Measurements from ENCODE around the gene MECP2.

MECP2 gene

GRCh38 chrX:154058214-154058997, 39.1 kb downstream of the MECP2 start:
- no peak for ATAC-seq (ENCODE audit: low read depth)
- H3K4me1 ChIP-seq (ENCODE audit: insufficient read depth, poor library complexity, severe bottlenecking), result no peaks in the 10 kb centered on the region
- H3K27ac ChIP-seq (ENCODE audit: poor library complexity, severe bottlenecking), result no peak overlapping the region
- TF ChIP-seq CTCF (IDR thresholded peaks at IDR 0.05; ENCODE audit: poor library complexity, severe bottlenecking), result no peak
- no peaks in the 10 kb centered on the region for H3K27me3 ChIP-seq (ENCODE audit: insufficient read depth, poor library complexity, severe bottlenecking)
- no peaks in the 10 kb centered on the region for H3K9me3 ChIP-seq (ENCODE audit: severe bottlenecking)
- H3K4me3 ChIP-seq (ENCODE audit: severe bottlenecking), result no peak overlapping the region
- peaks cover 11% of the 10 kb centered on the region; the same call in 1 of the 2 replicates for H3K36me3 ChIP-seq (ENCODE audit: low read depth)
- DNase-seq (ENCODE audit: low spot score), result no peak

DNA sequence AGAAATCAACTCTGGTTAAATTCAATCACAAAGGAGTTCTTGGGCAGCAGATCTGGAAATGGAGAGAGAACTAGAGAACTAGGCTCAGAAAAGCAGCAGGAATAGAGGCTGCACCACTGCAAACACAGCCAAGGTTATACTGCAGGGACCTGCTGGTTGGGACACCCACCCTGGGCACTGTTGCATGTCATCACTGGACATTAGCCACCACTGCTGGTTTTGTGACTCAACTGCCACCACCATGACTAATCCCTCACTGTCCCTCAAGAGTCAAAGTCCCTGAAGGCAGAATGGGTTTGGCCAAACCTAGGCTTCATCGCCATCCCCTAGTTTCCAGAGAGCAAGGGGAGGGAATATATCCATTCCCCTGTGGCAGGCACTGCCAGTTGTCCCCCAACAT, 39.7 kb downstream of the MECP2 start:
- ATAC-seq (ENCODE audit: low read depth), result no peak
- Histone ChIP-seq H3K27me3 (ENCODE audit: insufficient read depth, poor library complexity, severe bottlenecking) (no peaks in the 10 kb centered on the region), H3K4me1 (ENCODE audit: insufficient read depth, poor library complexity, severe bottlenecking) (no peaks in the 10 kb centered on the region), H3K36me3 (ENCODE audit: low read depth) (peaks cover 11% of the 10 kb centered on the region; the same call in 1 of the 2 replicates), H3K9me3 (ENCODE audit: severe bottlenecking) (no peaks in the 10 kb centered on the region), H3K4me3 (ENCODE audit: severe bottlenecking) (no peak overlapping the region), H3K27ac (ENCODE audit: poor library complexity, severe bottlenecking) (no peak overlapping the region)
- no peak for DNase-seq (ENCODE audit: low spot score)
- no peak for TF ChIP-seq CTCF (IDR thresholded peaks at IDR 0.05; ENCODE audit: poor library complexity, severe bottlenecking)

DNA sequence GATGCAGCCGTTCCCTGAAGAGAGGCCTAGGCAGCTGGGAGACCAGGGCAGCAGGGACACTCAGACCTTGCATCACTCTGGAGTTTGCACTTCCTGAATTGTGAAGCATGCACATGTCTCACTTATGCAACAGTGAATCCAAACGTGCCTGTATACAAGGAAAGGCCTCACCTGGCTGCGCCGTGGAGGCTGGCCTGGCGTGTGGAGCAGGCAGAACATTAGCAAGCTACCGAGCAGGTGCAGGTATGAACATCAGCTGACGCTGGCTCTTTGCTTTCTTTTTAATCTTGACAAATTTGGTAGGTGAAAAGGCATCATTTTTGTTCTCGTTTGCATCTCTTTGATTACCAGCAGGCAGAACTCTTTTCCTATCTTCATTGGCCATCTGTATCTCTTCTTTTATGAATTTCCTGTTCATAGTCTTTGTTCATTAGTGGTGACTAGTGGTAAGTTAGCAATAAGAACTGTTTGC, 40.7 kb downstream of the MECP2 start:
- Histone ChIP-seq H3K4me1 (ENCODE audit: insufficient read depth, poor library complexity, severe bottlenecking) (no peaks in the 10 kb centered on the region), H3K4me3 (ENCODE audit: severe bottlenecking) (no peak overlapping the region), H3K36me3 (ENCODE audit: low read depth) (peaks cover 11% of the 10 kb centered on the region; the same call in 1 of the 2 replicates), H3K27ac (ENCODE audit: poor library complexity, severe bottlenecking) (no peak overlapping the region), H3K9me3 (ENCODE audit: severe bottlenecking) (no peaks in the 10 kb centered on the region), H3K27me3 (ENCODE audit: insufficient read depth, poor library complexity, severe bottlenecking) (no peaks in the 10 kb centered on the region)
- TF ChIP-seq CTCF (IDR thresholded peaks at IDR 0.05; ENCODE audit: poor library complexity, severe bottlenecking), result no peak
- DNase-seq (ENCODE audit: low spot score) (no peak), ATAC-seq (ENCODE audit: low read depth) (no peak; the same call in 2 of the 3 replicates)

DNA sequence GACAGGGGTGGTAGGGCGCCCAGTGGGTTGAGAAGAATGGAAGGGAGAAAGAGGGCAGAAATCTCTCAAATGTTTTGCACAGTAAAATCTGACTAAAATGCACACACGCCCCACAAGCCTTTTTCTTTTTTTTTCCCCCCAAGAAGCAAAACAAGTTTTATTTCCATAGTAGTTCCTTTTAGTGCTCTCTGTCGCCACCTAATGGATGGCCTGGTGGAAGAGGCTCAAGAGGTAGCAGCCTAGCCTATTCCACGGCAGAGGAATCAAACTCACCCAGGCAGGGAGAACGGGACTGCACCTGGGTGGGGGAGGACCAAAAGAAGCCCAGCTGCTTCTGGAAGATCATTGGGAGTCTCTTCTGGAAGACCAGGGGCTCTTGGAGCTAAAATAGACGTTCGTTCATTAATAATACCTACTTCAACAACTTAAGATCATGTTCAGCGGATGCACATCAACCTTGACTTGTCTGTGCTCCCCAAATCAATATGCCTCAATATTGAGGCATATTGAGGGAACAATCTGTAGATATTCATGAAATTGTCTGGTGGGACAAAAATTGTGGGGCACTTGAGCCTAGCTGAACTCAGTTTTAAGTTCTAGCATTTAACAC, 46.2 kb downstream of the MECP2 start:
- DNase-seq (ENCODE audit: low spot score) (no peak), ATAC-seq (ENCODE audit: low read depth) (peak; percentile 68; the same call in 2 of the 3 replicates)
- Histone ChIP-seq H3K36me3 (ENCODE audit: low read depth) (peaks cover 12% of the 10 kb centered on the region), H3K27ac (ENCODE audit: poor library complexity, severe bottlenecking) (no peak overlapping the region), H3K4me3 (ENCODE audit: severe bottlenecking) (no peak overlapping the region), H3K9me3 (ENCODE audit: severe bottlenecking) (no peaks in the 10 kb centered on the region), H3K4me1 (ENCODE audit: insufficient read depth, poor library complexity, severe bottlenecking) (no peaks in the 10 kb centered on the region), H3K27me3 (ENCODE audit: insufficient read depth, poor library complexity, severe bottlenecking) (no peaks in the 10 kb centered on the region)
- TF ChIP-seq CTCF (IDR thresholded peaks at IDR 0.05; ENCODE audit: poor library complexity, severe bottlenecking), result peak; percentile 71

Data from RWPE2 (cell line).